ENCODE results near the gene ATF7. TPM values are rescaled to one million over a fixed set of nuclear protein-coding genes. Genes with fewer than 3 reads are reported as not detected.

Gene ATF7
- total and polyA plus RNA-seq, 2 donors (not counting 1 experiment from before 2014, with no cell fraction given), result 15.7 to 42.2 TPM

GRCh38 chr12:53530061-53530460, 96.1 kb downstream of the ATF7 start:
- Histone ChIP-seq H3K9me3 (ENCODE audit: control extremely low read depth in 1 of 3, control insufficient read depth in 2 of 3, insufficient read depth in 1 of 3, low read length in 2 of 3) (no peaks in the 10 kb centered on the region), H3K36me3 (replicated peaks in 1 of 2; ENCODE audit: control extremely low read depth in 1 of 2, control insufficient read depth in 1 of 2, extremely low read depth in 1 of 2, insufficient read depth in 2 of 2, low read length in 1 of 2) (peaks cover 13 to 69% of the 10 kb centered on the region in 2 experiments), H2AFZ (ENCODE audit: insufficient read depth, low read depth, low read length, poor library complexity, severe bottlenecking) (no peak overlapping the region), H3K4me2 (replicated peaks; ENCODE audit: low read depth, low read length, poor library complexity, severe bottlenecking) (no peak overlapping the region), H4K20me1 (ENCODE audit: control insufficient read depth, insufficient read depth, low read length, poor library complexity, severe bottlenecking) (no peaks in the 10 kb centered on the region), H3K27me3 (replicated peaks in 1 of 4; ENCODE audit: control extremely low read depth in 1 of 4, control insufficient read depth in 3 of 4, insufficient read depth in 4 of 4, low read length in 3 of 4) (no peaks in the 10 kb centered on the region), H3K79me2 (ENCODE audit: control insufficient read depth, insufficient read depth, low read length) (no peaks in the 10 kb centered on the region), H3K9ac (ENCODE audit: low read length) (no peak overlapping the region), H3K27ac (ENCODE audit: low read length in 2 of 2) (no peak overlapping the region), H3K4me1 (ENCODE audit: control insufficient read depth in 2 of 2, insufficient read depth in 2 of 2, low read length in 2 of 2) (no peaks in the 10 kb centered on the region), H3K4me3 (ENCODE audit: control extremely low read depth in 1 of 5, extremely low read depth in 1 of 5, insufficient read depth in 1 of 5, low read depth in 2 of 5, low read length in 4 of 5) (no peak overlapping the region)
- Mint-ChIP-seq H3K27me3 (no peaks in the 10 kb centered on the region), H3K4me1 (no peaks in the 10 kb centered on the region), H3K27ac (no peak overlapping the region), H3K9me3 (ENCODE audit: insufficient read depth) (no peaks in the 10 kb centered on the region), H3K4me3 (no peak overlapping the region)
- WGBS (ENCODE audit: insufficient coverage), result 100% methylated on average over 2 of the region's 2 CpGs
- POLR2A ChIA-PET, result no interaction called here
- ATAC-seq (ENCODE audit: low read depth) (no peak), DNase-seq (no peak)
- TF ChIP-seq EZH2 (IDR thresholded peaks at IDR 0.05; ENCODE audit: borderline replicate concordance, insufficient read depth, low read depth, low read length, poor library complexity, severe bottlenecking), result no peak
- TF ChIP-seq CTCF (IDR thresholded peaks at IDR 0.05), result no peak
- CTCF ChIA-PET, result no interaction called here
- intact Hi-C loops (cut with micrococcal nuclease), result no loop called here

- no peaks in the 10 kb centered on the region for H3K27me3 Mint-ChIP-seq
- WGBS (ENCODE audit: insufficient coverage), result 97% methylated on average over 6 of the region's 13 CpGs
Measured at GRCh38 chr12:53524476-53524875, 101.7 kb downstream of the ATF7 start.

More at GRCh38 chr12:53524476-53524875, 101.7 kb downstream of the ATF7 start:
- POLR2A ChIA-PET, result no interaction called here
- ATAC-seq (ENCODE audit: low read depth), result no peak
- Histone ChIP-seq H3K4me3 (ENCODE audit: control extremely low read depth in 1 of 5, extremely low read depth in 1 of 5, insufficient read depth in 1 of 5, low read depth in 2 of 5, low read length in 4 of 5) (no peak overlapping the region), H3K9me3 (ENCODE audit: control extremely low read depth in 1 of 3, control insufficient read depth in 2 of 3, insufficient read depth in 1 of 3, low read length in 2 of 3) (no peaks in the 10 kb centered on the region), H3K36me3 (replicated peaks in 1 of 2; ENCODE audit: control extremely low read depth in 1 of 2, control insufficient read depth in 1 of 2, extremely low read depth in 1 of 2, insufficient read depth in 2 of 2, low read length in 1 of 2) (peaks cover 13 to 63% of the 10 kb centered on the region in 2 experiments), H3K27ac (ENCODE audit: low read length in 2 of 2) (no peak overlapping the region), H3K79me2 (ENCODE audit: control insufficient read depth, insufficient read depth, low read length) (no peaks in the 10 kb centered on the region), H3K27me3 (replicated peaks in 1 of 4; ENCODE audit: control extremely low read depth in 1 of 4, control insufficient read depth in 3 of 4, insufficient read depth in 4 of 4, low read length in 3 of 4) (no peaks in the 10 kb centered on the region), H2AFZ (ENCODE audit: insufficient read depth, low read depth, low read length, poor library complexity, severe bottlenecking) (no peak overlapping the region), H3K4me1 (ENCODE audit: control insufficient read depth in 2 of 2, insufficient read depth in 2 of 2, low read length in 2 of 2) (no peaks in the 10 kb centered on the region), H4K20me1 (ENCODE audit: control insufficient read depth, insufficient read depth, low read length, poor library complexity, severe bottlenecking) (no peaks in the 10 kb centered on the region), H3K9ac (ENCODE audit: low read length) (no peak overlapping the region), H3K4me2 (replicated peaks; ENCODE audit: low read depth, low read length, poor library complexity, severe bottlenecking) (no peak overlapping the region)
- TF ChIP-seq CTCF (IDR thresholded peaks at IDR 0.05) (no peak), EZH2 (IDR thresholded peaks at IDR 0.05; ENCODE audit: borderline replicate concordance, insufficient read depth, low read depth, low read length, poor library complexity, severe bottlenecking) (no peak)
- no peak for DNase-seq
- CTCF ChIA-PET, result no interaction called here
- Mint-ChIP-seq H3K27ac (no peak overlapping the region), H3K4me3 (no peak overlapping the region), H3K4me1 (no peaks in the 10 kb centered on the region), H3K9me3 (ENCODE audit: insufficient read depth) (no peaks in the 10 kb centered on the region)
- intact Hi-C loops (cut with micrococcal nuclease), result no loop called here

Measured in B cell (primary cell).